Measurements from ENCODE around the gene SMIM38.

SMIM38 gene

DNA sequence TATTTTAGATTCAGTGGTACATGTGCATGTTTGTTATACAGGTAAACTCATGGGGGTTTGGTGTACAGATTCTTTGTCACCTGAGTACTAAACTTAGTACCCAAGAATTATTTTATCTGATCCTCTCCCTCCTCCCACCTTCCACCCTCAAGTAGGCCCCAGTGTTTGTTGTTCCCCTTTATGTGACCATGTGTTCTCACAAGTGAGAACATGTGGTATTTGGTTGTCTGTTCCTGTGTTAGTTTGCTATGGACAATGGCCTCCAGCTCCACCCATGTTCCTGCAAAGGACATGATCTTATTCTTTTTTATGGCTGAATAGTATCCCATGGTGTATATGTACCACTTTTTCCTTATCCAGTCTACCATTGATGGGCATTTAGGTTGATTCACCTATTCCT lies 6.8 kb downstream of the SMIM38 start:
- DNase-seq = no peak

DNA sequence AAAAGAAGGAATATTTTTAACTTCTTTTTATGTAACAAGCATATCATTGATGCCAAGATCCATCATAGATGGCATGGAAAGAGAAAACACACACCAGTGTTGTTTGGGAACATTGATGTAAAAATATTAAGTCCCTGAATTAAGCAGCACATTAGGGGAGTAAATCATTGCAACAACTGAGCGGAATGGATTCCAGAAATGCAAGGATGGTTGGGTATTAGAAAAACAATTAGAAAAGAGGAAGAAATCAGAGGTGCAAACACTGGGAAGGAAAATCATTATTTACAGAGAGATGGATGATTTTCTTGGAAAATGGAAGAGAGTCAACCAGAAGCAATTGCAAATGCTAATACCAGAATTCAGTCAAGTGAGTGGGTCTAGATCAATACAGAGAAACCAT lies 8.1 kb downstream of the SMIM38 start:
- DNase-seq = no peak

DNA sequence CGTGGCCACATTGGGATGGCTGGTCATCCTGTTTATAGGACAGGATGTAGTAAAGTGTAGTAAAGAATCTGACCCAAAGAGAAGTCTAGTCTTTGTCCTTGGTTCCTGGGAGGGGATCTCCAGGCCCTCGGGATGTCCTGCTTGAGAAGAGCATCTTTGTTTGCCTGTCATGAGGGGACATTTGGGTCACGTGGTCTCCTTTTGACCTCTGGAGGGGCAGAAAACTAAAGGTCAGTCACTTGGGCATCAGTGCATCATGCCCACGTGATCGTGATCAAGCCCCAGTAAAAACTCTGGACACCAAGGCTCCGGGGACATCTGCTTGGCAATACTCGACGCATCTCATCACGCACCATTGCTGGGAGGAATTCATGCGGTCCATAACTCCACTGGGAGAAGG lies 9.1 kb downstream of the SMIM38 start:
- DNase-seq = no peak

DNA sequence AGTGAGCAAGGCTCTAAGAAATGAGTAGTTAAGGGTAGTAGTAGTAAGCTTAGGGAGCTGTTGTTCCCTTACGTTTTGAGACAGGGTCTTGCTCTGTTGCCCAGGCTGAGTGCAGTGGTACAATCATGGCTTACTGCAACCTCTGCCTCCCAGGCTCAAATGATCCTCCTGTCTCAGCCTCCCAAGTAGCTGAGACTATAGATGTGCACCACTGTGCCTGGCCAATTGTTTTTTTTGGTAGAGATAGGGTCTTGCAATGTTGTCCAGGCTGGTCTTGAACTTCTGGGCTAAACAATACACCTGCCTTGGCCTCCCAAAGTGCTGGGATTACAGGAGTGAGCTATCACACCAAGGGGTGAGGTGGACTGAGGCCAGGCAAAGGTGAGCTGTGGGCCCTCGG lies 10.0 kb downstream of the SMIM38 start:
- DNase-seq = no peak

DNA sequence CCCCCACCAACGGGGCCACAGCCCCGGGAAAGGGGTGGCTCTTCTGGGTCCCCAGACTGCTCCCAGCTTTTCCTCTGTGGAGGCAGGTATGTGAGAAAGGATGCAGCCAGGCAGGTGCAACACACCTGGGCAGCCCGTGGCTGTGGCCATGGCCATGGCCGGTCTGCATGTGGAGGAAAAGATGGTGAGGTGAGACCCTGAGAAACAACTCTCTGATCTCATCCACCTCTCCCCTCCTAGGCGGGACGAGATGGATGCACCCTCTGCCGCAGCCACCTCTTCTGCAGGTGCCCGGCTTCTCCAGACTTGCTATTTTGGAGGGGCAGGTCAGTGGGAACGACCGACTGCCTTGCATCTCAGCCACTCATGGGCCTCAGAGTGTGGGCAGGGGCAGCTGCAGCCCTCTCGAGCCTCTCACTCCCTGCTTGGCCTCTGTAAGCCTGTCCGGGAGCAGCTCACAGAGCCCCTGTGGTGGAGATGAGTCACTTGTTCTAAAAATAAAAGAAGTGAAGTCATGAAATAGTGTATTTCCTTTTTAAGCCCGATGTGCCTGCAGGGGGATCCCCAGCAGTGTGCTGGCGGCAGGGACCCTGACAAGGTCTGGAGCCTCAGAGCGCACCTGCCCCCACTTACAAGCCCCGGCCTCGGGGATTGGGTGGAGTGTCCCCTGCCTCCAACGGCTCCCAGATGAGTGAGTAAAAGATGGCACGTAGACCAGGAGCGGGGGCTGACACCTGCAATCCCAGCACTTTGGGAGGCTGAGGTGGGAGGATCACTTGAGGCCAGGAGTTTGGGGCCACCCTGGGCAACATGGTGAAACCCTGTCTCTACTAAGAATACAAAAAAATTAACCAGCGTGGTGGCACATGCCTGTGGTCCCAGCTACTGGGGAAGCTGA lies 10.7 kb downstream of the SMIM38 start:
- DNase-seq = no peak

DNA sequence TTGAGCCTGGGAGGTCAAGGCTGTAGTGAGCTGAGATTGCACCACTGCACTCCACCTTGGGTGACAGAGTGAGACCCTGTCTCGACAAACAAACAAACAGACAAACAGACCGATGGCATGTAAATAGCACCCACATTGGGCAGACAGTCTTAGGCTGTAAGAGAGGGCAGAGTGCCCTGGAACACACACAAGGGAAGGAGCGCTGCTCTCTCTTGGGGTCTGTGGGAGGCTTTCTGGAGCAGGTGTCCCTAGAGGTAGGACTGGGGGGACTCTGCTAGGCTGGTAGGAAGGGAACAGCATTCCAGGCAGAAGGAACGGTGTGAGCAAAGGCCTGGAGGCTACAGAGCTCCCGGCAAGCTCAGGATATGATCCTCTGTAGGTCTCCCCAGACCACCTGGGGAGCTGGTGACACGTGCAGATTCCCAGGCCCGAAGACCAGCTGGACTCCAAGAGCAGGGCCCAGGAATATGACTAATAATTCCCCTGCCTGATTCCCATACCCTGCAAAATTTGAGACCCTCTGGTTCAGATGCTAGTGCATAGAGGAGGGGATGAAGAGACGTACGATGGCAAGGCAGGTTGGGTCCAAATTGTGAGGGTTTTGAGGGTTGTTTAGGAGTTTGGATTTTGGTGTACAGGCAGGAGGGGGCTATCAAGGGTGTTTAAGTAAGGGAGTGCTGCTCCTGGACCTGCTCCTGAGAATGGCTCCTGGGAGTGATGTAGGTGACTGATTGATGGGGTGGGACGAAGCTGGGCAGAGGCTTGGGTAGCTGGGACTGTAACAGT lies 11.6 kb downstream of the SMIM38 start:
- DNase-seq = no peak

DNA sequence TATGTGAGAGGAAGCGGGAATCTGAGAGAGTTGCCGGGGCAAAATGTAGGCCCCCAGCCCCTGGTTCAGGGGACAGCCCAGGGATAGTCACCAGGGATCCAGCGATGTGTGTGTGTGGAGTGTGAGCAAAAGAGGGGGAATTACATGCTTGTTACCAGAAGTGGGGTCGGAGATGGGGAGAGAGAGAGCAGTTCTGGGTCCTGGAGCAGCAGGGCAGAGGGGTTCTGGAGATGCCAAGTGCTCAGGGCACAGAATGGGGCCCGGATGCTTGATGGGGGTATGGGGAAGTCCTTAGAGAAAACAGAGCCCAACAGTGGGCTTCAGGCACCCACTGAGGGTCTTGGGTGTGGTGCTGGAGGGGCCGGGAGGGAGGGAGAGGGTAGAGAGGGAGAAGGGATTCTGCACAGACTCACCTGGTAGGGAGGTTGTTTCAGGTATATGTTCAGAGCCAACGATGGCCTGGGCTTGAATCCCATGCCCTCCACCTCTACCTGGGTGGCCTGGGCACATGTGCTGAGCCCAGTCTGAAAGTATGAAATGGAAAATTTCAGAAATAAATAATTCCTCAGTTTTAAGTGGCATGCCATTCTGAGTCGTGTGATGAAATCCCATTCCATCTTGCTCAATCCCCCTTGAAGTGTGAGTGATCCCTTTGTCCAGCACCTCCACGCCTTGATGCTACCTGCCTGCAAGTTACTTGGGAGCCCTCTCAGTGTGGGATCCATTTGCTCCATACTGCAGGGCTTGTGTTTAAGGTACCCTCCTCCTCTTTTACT lies 12.4 kb downstream of the SMIM38 start:
- DNase-seq = no peak

DNA sequence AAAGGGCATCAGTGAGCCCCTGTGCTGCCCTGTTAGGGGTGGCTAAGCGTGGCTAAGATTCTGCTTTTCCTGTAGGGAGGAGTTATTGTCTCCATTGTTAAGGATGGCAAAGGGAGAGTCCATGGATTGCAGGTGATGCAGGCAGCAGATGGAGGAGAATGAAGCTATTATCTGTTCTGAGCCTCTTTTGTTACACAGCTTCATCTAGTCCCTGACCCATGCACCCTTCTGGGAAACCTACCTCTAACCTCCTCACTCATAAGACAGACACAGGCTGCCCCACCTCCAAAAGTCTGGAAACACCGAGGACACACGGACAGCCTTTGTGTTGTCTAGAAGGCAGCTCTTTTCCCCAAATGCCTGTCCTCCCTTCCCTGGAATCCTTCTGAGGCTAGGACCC lies 13.7 kb downstream of the SMIM38 start:
- no peak for DNase-seq

DNA sequence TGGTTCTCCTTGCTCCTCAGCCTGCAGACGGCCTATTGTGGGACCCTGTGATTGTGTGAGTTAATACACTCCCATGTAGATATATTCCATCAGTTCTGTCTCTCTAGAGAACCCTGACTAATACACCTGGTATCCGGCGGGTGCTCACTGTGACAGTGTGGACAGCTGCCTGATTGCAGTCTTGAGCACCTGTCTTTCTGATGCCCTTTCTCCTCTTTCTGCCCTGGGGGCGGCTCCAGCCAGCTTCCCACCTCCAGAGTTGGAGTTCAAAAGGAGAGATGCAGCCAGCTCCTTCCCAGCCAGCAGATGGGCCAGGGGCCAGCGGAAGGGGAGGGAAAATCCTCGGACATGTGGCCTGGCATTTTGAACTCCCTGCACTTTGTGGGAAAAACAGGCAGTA lies 15.0 kb downstream of the SMIM38 start:
- no peak for DNase-seq

DNA sequence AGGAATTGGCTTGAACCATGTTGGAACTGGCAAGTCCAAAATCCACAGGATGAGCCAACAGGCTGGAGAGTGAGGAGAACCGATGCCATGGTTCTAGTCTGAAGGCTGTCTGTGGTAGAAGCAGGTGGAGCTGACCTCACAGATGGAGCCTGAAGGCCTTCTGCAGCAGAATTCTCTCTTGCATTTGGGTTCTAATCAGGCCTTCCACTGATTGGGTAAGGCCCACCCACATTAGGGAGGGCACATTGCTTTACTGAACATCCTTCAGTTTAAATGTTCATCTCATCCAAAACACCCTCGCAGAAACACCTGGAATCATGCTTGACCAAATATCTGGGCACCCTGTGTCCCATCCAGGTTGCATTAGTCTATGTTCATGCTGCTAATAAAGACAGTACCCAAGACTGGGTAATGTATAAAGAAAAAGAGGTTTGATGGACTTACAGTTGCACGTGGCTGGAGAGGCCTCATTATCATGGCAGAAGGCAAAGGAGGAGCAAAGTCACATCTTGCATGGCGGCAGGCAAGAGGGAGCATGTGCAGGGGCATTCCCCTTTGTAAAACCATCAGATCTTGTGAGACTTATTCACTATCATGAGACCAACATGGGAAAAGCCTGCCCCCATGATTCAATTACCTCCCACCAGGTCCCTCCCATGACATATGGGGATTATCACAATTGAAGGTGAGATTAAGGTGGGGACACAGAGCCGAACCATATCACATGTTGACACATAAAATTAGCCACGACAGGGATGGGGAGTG lies 15.9 kb downstream of the SMIM38 start:
- DNase-seq = no peak

DNA sequence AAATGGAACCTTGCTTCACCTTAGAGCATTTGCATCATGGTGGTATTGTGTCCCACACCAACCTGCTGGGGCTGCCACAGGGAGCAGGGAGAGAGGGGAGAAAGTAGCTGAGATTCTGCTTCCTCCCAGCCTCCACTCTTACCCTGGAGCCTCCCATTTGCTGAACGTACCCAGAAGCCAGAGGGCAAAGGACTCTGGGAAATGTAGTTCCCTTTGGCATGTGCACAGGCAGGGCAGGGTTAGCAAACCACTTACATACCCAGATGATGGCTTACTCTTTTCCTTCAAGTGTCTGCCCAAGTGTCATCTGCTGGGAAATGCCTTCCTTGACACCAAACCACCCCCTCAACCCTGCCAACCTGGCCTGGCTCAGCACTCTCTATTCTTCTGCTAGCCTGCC lies 16.9 kb downstream of the SMIM38 start:
- no peak for DNase-seq

DNA sequence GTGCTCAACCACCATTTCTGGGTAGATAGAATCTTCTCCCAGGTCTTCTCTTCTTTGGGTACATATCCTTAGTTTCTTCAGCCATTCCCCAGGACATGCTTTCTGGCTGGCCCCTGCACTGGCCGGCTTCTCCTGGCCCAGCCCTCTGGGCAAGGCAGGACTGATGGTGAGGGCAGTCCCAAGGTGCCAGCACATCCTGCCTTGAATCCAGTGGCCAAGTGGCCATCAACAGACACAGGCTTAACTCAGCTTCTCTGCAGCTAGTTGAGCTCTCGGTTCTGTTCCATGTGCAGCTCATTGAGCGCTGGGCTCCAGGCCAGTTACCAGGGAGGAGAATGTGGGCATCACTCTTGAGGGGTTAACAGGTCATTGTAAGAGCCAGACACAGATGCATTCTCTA lies 17.6 kb downstream of the SMIM38 start:
- DNase-seq = no peak

DNA sequence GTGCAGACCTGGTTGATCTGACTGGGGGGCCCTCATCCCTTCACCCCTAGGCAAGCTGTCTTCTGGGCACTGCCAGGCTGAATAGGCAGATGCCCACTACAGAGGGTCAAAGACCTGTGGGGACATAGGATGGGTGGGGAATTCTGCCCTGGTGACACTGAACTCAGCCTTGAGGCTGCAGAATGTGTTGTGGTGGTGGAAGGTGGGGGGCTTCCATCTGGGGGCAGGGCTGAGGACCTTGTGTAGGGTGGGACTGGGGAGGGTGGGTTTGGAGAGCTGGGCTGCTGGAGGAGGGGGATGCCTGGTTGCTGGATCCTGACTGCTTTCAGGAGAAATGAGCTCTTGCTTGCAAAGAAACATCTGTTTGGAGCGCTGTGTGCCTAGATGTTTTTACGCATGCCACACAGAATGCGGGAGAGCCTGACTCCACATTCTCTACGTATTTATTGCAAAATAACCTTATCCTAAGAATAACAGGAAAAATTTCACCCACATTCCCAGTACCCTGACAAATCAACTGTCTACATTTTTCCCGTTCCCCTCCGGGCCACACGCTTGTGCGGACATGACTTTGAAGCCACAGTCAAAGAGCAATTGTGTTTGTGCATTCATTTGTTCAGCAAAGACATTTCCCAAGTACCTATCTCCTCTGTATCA lies 18.3 kb downstream of the SMIM38 start:
- DNase-seq = no peak

DNA sequence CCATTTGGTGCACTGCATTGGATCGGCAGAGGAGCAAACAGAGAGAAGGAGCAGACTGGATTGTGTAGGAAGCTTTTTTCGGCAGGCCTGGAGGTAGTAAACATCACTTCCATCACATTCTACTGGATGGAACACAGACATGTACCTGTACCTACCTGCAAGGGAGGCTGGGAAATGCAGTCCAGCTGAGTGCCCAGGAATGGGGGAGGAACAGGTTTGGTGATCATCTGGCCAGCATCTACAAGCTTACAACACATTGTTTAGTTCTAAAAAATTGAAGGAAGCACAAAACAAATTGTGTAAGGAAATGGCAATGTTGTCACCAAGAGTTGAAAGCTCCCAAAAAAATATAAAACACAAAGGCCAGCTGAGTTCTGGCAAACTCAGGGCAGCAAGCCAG lies 19.1 kb downstream of the SMIM38 start:
- DNase-seq = no peak

DNA sequence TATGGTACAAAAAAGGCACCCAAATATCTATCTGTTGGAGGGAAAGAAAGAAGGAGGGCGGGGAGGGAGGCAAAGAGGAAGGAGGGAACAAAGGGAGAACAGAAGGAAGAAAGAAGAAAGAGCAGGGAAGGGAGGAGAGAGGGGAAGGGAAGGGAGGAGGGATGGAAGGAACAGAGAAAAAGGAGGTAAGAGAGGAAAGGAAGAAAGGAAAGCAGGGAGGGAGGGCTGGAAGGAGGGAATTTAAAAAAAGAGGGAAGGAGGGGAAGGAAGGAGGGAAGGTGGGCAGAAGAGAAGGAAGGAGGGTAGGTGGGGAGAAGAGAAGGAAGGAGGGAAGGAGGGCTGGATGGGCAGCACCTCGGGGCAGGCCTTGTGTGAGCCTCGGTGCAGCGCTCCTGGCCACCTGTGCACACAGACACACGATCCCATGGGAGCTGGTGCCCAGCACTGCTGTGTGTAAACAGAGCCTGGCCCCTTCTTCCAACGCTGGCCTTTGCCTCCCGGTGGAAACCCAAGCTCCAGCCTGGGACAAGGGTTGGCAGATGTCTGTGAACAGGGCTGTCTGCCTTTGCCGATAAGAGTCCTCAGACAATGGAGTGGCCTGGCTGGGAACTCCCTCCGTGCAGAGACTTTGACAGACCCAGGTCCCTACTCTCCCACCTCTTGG lies 23.2 kb downstream of the SMIM38 start:
- no peak for DNase-seq

DNA sequence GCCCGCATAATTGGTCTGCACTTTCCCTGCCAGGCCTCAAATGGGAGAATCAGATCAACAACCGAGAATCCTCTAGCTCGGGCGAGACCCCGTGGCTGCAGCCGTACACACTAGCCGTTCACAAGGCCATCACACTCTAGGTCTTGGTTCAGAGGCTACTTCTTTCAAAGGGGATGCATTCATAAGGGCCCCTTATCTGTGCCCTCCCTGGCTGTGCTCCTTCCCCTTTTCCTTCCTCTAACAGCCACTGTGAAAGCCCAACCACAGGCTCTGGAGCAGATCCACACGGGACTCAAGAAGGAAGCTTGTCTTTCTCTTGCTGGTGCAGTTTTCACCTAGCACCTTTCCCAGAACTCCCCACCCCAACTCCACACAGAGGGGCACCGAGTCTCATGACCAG lies 24.5 kb downstream of the SMIM38 start:
- DNase-seq = no peak

DNA sequence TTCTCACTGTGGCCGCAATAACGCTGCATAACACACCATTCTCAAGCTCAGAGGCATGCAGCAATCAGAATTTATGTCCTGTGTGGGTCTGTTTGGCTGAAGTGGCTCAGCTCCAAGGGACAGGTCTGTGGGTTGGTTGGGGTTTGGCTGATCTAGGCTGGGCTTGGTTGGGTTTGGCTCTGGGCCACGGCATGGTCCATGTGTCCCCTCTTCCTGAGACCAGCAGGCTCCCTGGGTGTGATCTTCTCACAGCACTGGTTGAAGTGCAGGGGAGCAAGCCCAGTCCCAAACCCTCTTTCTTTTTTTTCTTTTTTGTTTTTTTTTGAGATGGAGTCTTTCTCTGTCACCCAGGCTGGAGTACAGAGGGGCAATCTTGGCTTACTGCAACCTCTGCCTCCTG lies 25.0 kb downstream of the SMIM38 start:
- DNase-seq = no peak

DNA sequence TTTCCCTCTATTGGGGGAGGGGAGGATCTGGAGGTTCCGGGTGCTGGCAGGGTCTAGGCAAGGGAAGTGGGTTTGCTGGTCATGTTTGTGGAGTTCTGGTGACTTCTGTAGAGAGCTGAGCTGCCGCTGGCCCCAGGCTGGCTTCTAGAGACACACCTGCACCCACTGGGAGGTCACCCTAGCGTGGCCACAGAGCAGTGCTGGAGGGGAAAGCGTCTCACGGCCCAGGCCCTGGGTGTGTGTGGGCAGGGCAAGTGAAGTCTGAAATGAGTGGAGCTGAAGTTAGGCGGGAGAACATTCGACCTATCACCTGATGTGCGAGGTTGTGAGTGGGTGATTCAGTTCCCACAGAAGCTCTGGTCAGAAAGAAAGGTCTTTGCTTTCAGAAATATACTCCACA lies 27.9 kb downstream of the SMIM38 start:
- DNase-seq = no peak

DNA sequence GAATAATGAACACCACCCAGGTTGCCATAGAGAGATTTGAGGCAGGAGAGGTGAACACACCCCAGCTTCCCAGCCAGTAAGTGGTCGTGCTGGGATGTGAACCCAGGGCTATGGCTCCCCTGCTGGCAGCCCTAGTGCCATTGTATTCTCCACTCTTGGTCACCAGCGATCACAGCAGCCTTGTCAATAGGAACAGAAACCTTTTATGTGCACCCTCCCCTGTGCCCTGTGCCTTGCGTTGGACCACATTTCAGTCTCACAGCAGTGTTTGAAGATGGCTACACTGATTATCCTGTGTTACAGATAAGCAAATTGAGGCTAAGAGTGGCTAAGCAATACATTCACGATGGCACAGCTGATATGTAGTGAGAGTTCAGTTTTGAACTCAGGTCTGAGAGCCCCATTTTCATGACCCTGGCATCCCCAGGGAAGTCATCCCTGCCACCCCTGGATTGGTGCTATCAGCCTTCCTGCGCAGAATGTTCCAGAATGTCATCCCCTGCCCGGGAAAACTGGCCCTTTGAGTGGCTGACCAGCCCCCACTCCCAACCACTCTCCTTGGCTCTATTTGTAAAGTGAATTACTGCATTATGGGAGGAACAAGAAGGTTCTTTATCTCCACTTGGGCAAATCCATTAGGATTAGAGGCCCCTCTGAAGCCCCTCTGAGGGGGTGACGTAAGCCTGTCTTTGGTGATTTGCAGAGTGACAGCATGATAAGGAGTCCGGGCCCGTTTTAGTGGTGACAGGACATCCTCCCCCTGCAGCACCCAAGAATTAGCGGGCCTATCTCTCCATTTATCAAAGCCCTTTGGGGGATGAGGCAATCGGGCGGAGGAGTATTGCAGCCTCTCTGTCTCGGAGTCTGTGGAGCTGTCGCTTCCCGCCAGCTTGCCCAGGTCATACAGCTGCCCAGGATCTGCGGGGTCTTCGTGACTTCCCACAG lies 30.9 kb downstream of the SMIM38 start:
- DNase-seq = no peak

DNA sequence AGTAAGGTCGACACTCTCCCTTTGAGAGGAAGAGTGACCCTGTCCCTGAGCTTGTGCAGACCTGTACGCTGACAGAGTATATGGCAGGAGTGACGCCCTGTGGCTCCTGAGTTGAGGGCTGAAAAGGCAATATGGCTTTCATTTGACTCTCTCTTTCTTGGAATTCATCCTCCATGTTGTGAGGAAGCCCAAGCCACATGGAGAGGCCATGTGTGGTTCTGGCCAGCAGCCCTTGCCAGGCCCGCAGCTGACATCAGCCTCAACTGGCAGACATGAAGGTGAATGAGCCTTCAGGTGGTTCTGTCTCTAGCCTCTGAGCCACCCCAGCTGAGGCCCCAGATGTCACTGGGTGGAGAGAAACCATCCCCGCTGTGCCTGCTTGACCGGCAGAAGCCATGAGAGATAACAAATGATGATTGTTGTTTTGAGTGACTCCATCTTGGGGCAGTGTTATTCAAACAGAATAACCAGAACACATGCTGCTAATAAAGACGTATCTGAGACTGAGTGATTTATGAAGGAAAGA lies 31.9 kb downstream of the SMIM38 start:
- no peak for DNase-seq

Data from hippocampal formation (tissue), 2 donors.